HCT116 (cell line): ENCODE measurements around the gene AHNAK. TPM values are rescaled to one million over a fixed set of nuclear protein-coding genes. Genes with fewer than 3 reads are reported as not detected.

Experiments used
- ATAC-seq: fragments of 200-7000 bp; cut with Tn5 transposase; 2 replicates; pipeline ENCODE4 v1.9.1; 2020; ENCODE audit warnings: mild to moderate bottlenecking, moderate library complexity
- BruUV-seq: library from RNA; stranded (reverse); fragments of 400-500 nt; replicated peaks from 2 replicates; lab custom pipeline; 2021; lab: Mats Ljungman, UMichigan
- CTCF ChIA-PET: fragments of 300-600 bp; sonication (Branson Sonifier 250); formaldehyde crosslinking; loops from one replicate; lab custom pipeline; 2021; ENCODE audit warnings: antibody characterized with exemption; lab: Charles Lee
- POLR2A ChIA-PET: fragments of 300-600, 350-600 bp; sonication (Branson Sonifier 250); formaldehyde crosslinking; loops from one replicate; lab custom pipeline; 2021; ENCODE audit warnings: antibody characterized with exemption; lab: Charles Lee
- RAD21 ChIA-PET, 2 experiments: fragments of 300-600 bp; sonication (Branson Sonifier 250); formaldehyde crosslinking; loops; one replicate each; lab custom pipeline; 2023; ENCODE audit warnings: low total read pairs in 2 of 2; ENCODE audit not compliant: uncharacterized antibody in 2 of 2, unreplicated experiment in 2 of 2, low non-redundant PET in 1 of 2; lab: Charles Lee
- DNase-seq: peaks from one replicate; pipeline ENCODE4 v3.0.0-alpha.2; 2010; ENCODE audit warnings: low read depth, low spot score
- H2AFZ ChIP-seq: fragments of 200-600 bp; shearing (Covaris generic), sonication (generic); 2 replicates; pipeline ENCODE4 v1.6.1; 2017; ENCODE audit warnings: low read depth, mixed run types, mixed read lengths, antibody characterized with exemption, low read length; ENCODE audit not compliant: poor library complexity, severe bottlenecking
- H3K27ac ChIP-seq: 2 replicates; pipeline ENCODE4 v1.5.1; 2012; ENCODE audit warnings: low read depth, low read length
- H3K27me3 ChIP-seq: fragments of 200-600 bp; sonication (generic); 2 replicates; pipeline ENCODE4 v1.6.1; 2016; ENCODE audit warnings: mixed run types, low read length, mixed read lengths; ENCODE audit not compliant: insufficient read depth
- H3K36me3 ChIP-seq, 2 experiments: fragments of 200-500 bp in 1 of 2; fragments of 200-600 bp in 1 of 2; sonication (Bioruptor generic) in 1 of 2; sonication (generic) in 1 of 2; 2 replicates each; pipeline versions ENCODE4 v1.5.1 to v1.6.1; 2014 to 2016; ENCODE audit warnings: low read length in 2 of 2, inconsistent platforms in 1 of 2, mixed read lengths in 1 of 2, mixed run types in 1 of 2; ENCODE audit not compliant: insufficient read depth in 2 of 2, control insufficient read depth in 1 of 2
- H3K4me1 ChIP-seq, 2 experiments: fragments of 200-600 bp in 1 of 2; sonication (generic) in 1 of 2; 2 replicates each; pipeline versions ENCODE4 v1.5.1 to v1.6.1; 2012 to 2017; ENCODE audit warnings: low read length in 2 of 2, inconsistent platforms in 1 of 2, mild to moderate bottlenecking in 1 of 2, mixed read lengths in 1 of 2, mixed run types in 1 of 2, moderate library complexity in 1 of 2; ENCODE audit not compliant: insufficient read depth in 2 of 2, control insufficient read depth in 1 of 2
- H3K4me2 ChIP-seq: fragments of 200-600 bp; sonication (generic); 2 replicates; pipeline ENCODE4 v1.6.1; 2017; ENCODE audit warnings: mixed run types, low read length, mixed read lengths
- H3K4me3 ChIP-seq, 2 experiments: fragments of 200-600 bp in 1 of 2; sonication (generic) in 1 of 2; replicated peaks in 1 of 2; 2 replicates each; pipeline ENCODE4 v1.5.1; 2011 to 2016; ENCODE audit warnings: low read length in 2 of 2, control low read depth in 1 of 2, low read depth in 1 of 2, mild to moderate bottlenecking in 1 of 2, mixed read lengths in 1 of 2, mixed run types in 1 of 2
- H3K79me2 ChIP-seq: fragments of 200-600 bp; sonication (generic); 2 replicates; pipeline ENCODE4 v1.6.1; 2017; ENCODE audit warnings: mild to moderate bottlenecking, mixed run types, low read length, moderate library complexity, mixed read lengths; ENCODE audit not compliant: insufficient read depth
- H3K9ac ChIP-seq: fragments of 200-600 bp; sonication (generic); 2 replicates; pipeline ENCODE4 v1.6.1; 2016; ENCODE audit warnings: low read length, mixed read lengths
- H3K9me2 ChIP-seq: fragments of 200-600 bp; sonication (generic), shearing (Covaris generic); 2 replicates; pipeline ENCODE4 v1.6.1; 2017; ENCODE audit warnings: mixed run types, mild to moderate bottlenecking, moderate library complexity; ENCODE audit not compliant: insufficient read depth
- H3K9me3 ChIP-seq, 2 experiments: fragments of 200-500 bp in 1 of 2; fragments of 200-600 bp in 1 of 2; sonication (Bioruptor generic) in 1 of 2; sonication (generic) in 1 of 2; 2 replicates each; pipeline ENCODE4 v1.6.1; 2014 to 2017; ENCODE audit warnings: low read length in 2 of 2, mixed read lengths in 2 of 2, inconsistent platforms in 1 of 2, low read depth in 1 of 2, mild to moderate bottlenecking in 1 of 2, mixed run types in 1 of 2, moderate library complexity in 1 of 2; ENCODE audit not compliant: control insufficient read depth in 1 of 2, insufficient read depth in 1 of 2
- H4K20me1 ChIP-seq: fragments of 200-600 bp; sonication (generic), shearing (Covaris generic); 2 replicates; pipeline ENCODE4 v1.6.1; 2017; ENCODE audit warnings: mixed run types, mild to moderate bottlenecking, moderate library complexity; ENCODE audit not compliant: insufficient read depth
- ATF3 ChIP-seq: IDR thresholded peaks from 2 replicates; pipeline ENCODE4 v1.6.1; 2012
- ELF1 ChIP-seq: IDR thresholded peaks from 2 replicates; pipeline ENCODE4 v1.6.1; 2012; ENCODE audit warnings: low read depth, borderline replicate concordance
- EZH2phosphoT487 ChIP-seq: fragments of 200-600 bp; IDR thresholded peaks from 2 replicates; pipeline ENCODE4 v1.6.1; 2018; ENCODE audit warnings: antibody characterized with exemption, borderline replicate concordance
- FOSL1 ChIP-seq: IDR thresholded peaks from 2 replicates; pipeline ENCODE4 v1.6.1; 2012; ENCODE audit warnings: low read depth
- POLR2A ChIP-seq: IDR thresholded peaks from 2 replicates; pipeline ENCODE4 v1.7.0; 2011; ENCODE audit warnings: borderline replicate concordance; ENCODE audit not compliant: insufficient read depth, insufficient read length; ENCODE audit errors: extremely low read depth
- POLR2AphosphoS5 ChIP-seq: IDR thresholded peaks from 2 replicates; pipeline ENCODE4 v1.6.1; 2011; ENCODE audit warnings: mild to moderate bottlenecking, low read depth, low read length, moderate library complexity
- SIN3A ChIP-seq: IDR thresholded peaks from 2 replicates; pipeline ENCODE4 v1.6.1; 2012; ENCODE audit warnings: low read depth
- SRF ChIP-seq: IDR thresholded peaks from 2 replicates; pipeline ENCODE4 v1.6.1; 2012; ENCODE audit warnings: low read depth
- TCF7L2 ChIP-seq: IDR thresholded peaks from 2 replicates; pipeline ENCODE4 v1.7.0; 2011; ENCODE audit warnings: borderline replicate concordance, inconsistent platforms; ENCODE audit not compliant: insufficient read depth, insufficient read length; ENCODE audit errors: extremely low read depth
- ZBTB33 ChIP-seq: IDR thresholded peaks from 2 replicates; pipeline ENCODE4 v1.6.1; 2011; ENCODE audit warnings: mild to moderate bottlenecking, low read length, moderate library complexity; ENCODE audit not compliant: insufficient replicate concordance; ENCODE audit errors: extremely low read depth
- ZFX ChIP-seq: fragments of 450-650 bp; IDR thresholded peaks from 2 replicates; pipeline ENCODE4 v1.6.1; 2017
- intact Hi-C: fragments of 100-400 bp; cut with micrococcal nuclease; formaldehyde crosslinking; loops from 2 replicates; pipeline ENCODE4 v1.10.0; 2022
- total RNA-seq: library from RNA; stranded (reverse); gene quantifications from one replicate; pipeline ENCODE4 v1.2.1, GENCODE V29; 2021; ENCODE audit not compliant: unreplicated experiment
- TF ChIP-seq, protein P1 (sequence below): IDR thresholded peaks from 2 replicates; pipeline ENCODE4 v1.6.1; 2012; ENCODE audit warnings: low read depth
- TF ChIP-seq, protein P2 (sequence below): IDR thresholded peaks from 2 replicates; pipeline ENCODE4 v1.6.1; 2012
- TF ChIP-seq, protein P3 (sequence below), 3 experiments: fragments of 200-600 bp in 1 of 3; sonication (generic) in 1 of 3; IDR thresholded peaks in 2 of 3; conservative IDR thresholded peaks in 1 of 3; 2 replicates each; pipeline ENCODE4 v1.5.1; 2012 to 2017; ENCODE audit warnings: low read depth in 2 of 3, low read length in 2 of 3, antibody characterized with exemption in 1 of 3, borderline replicate concordance in 1 of 3, control low read depth in 1 of 3, mild to moderate bottlenecking in 1 of 3, mixed read lengths in 1 of 3, mixed run types in 1 of 3, moderate library complexity in 1 of 3; ENCODE audit not compliant: insufficient read depth in 1 of 3

The AHNAK gene
- total RNA-seq, 1 experiment from 2014 or later = 239 TPM

DNA sequence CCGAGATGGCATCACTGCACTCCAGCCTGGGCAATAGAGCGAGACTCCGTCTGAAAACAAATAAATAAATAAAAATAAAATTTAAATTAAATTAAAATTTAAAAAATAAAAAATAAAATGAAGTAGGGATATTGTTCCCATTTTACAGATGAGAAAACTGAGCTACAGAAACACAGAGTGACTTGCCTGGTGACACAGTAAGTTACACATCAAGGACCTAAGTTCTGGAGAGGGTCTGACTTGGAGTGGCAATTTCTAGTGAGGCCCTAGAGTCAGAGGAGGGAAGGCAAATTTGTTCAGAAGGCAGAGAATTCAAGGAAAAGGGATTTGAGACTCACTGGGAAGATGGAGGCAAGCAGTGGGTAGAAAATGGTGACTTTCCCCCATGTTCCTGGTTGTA, 125.7 kb downstream of the AHNAK start:
- no peak for DNase-seq
- TF ChIP-seq ELF1 = no peak
- TF ChIP-seq POLR2AphosphoS5 = no peak
- no peak for TF ChIP-seq FOSL1
- TF ChIP-seq SIN3A = no peak
- TF ChIP-seq ATF3 = no peak
- TF ChIP-seq, protein P1, sequence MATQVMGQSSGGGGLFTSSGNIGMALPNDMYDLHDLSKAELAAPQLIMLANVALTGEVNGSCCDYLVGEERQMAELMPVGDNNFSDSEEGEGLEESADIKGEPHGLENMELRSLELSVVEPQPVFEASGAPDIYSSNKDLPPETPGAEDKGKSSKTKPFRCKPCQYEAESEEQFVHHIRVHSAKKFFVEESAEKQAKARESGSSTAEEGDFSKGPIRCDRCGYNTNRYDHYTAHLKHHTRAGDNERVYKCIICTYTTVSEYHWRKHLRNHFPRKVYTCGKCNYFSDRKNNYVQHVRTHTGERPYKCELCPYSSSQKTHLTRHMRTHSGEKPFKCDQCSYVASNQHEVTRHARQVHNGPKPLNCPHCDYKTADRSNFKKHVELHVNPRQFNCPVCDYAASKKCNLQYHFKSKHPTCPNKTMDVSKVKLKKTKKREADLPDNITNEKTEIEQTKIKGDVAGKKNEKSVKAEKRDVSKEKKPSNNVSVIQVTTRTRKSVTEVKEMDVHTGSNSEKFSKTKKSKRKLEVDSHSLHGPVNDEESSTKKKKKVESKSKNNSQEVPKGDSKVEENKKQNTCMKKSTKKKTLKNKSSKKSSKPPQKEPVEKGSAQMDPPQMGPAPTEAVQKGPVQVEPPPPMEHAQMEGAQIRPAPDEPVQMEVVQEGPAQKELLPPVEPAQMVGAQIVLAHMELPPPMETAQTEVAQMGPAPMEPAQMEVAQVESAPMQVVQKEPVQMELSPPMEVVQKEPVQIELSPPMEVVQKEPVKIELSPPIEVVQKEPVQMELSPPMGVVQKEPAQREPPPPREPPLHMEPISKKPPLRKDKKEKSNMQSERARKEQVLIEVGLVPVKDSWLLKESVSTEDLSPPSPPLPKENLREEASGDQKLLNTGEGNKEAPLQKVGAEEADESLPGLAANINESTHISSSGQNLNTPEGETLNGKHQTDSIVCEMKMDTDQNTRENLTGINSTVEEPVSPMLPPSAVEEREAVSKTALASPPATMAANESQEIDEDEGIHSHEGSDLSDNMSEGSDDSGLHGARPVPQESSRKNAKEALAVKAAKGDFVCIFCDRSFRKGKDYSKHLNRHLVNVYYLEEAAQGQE = no peak
- no peak for TF ChIP-seq TCF7L2
- TF ChIP-seq SRF = no peak
- TF ChIP-seq ZFX = no peak
- TF ChIP-seq, protein P2, sequence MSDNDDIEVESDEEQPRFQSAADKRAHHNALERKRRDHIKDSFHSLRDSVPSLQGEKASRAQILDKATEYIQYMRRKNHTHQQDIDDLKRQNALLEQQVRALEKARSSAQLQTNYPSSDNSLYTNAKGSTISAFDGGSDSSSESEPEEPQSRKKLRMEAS = no peak
- TF ChIP-seq ZBTB33 = no peak
- no peak for TF ChIP-seq POLR2A
- TF ChIP-seq, protein P3, sequence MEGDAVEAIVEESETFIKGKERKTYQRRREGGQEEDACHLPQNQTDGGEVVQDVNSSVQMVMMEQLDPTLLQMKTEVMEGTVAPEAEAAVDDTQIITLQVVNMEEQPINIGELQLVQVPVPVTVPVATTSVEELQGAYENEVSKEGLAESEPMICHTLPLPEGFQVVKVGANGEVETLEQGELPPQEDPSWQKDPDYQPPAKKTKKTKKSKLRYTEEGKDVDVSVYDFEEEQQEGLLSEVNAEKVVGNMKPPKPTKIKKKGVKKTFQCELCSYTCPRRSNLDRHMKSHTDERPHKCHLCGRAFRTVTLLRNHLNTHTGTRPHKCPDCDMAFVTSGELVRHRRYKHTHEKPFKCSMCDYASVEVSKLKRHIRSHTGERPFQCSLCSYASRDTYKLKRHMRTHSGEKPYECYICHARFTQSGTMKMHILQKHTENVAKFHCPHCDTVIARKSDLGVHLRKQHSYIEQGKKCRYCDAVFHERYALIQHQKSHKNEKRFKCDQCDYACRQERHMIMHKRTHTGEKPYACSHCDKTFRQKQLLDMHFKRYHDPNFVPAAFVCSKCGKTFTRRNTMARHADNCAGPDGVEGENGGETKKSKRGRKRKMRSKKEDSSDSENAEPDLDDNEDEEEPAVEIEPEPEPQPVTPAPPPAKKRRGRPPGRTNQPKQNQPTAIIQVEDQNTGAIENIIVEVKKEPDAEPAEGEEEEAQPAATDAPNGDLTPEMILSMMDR (IDR thresholded peaks at IDR 0.05 in 2 of 3, conservative IDR thresholded peaks at IDR 0.05 in 1 of 3; ENCODE audit: borderline replicate concordance in 1 of 3, insufficient read depth in 1 of 3, low read depth in 2 of 3, low read length in 2 of 3) = no peak
- TF ChIP-seq EZH2phosphoT487 = no peak
- Histone ChIP-seq H3K27me3 (no peaks in the 10 kb centered on the region), H3K36me3 (no peaks in the 10 kb centered on the region), H3K27ac (no peak overlapping the region), H3K4me3 (no peak overlapping the region), H3K4me2 (no peak overlapping the region), H2AFZ (no peak overlapping the region), H4K20me1 (no peaks in the 10 kb centered on the region), H3K79me2 (no peaks in the 10 kb centered on the region), H3K9me2 (no peaks in the 10 kb centered on the region), H3K4me1 (peaks cover 0 to 10% of the 10 kb centered on the region in 2 experiments; a peak in 2 of 4 replicates), H3K9me3 (no peaks in the 10 kb centered on the region), H3K9ac (no peak overlapping the region)
- intact Hi-C loops = no loop called here
- CTCF ChIA-PET = interaction anchor here (2.9 kb wide), 1 partner anchor 122 kb away, joined by 12 read pairs; no protein-coding TSS in a partner anchor
- RAD21 ChIA-PET = no interaction called here
- POLR2A ChIA-PET = no interaction called here
- no TSS peak for BruUV-seq
- no peak for ATAC-seq
